ENCODE data around the gene HMGCL.

The HMGCL gene

DNA sequence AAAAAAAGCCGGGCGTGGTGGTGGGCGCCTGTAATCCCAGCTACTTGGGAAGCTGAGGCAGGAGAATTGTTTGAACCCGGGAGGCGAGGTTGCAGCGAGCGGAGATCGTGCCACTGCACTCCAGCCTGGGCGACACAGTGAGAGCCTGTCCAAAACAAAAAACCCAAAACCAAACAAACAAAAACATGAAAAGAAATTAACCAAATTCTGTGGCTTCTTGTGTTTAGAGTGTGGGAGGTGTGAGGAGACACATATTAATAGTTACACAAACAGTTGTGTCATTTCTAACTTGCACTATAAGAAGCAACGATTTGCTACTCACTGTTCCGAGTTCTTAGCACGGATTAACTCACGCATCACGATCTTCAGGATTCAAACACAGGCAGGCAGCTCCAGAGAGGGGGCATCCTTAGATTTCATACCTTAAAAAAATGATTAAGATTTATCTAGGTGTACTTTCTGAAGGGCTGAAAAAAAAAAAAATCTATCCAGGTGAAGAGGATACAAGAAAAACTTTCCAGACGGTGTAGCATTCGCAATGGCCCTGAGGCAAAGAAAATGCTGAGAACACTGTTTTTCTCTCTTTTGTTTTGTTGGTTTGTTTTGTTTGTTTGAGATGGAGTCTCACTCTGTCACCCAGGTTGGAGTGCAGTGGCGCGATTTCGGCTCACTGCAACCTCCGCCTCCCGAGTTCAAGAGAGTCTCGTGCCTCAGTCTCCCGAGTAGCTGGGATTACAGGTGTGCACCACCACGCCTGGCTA, 713 bp upstream of the HMGCL start:
- TF ChIP-seq, protein P1, sequence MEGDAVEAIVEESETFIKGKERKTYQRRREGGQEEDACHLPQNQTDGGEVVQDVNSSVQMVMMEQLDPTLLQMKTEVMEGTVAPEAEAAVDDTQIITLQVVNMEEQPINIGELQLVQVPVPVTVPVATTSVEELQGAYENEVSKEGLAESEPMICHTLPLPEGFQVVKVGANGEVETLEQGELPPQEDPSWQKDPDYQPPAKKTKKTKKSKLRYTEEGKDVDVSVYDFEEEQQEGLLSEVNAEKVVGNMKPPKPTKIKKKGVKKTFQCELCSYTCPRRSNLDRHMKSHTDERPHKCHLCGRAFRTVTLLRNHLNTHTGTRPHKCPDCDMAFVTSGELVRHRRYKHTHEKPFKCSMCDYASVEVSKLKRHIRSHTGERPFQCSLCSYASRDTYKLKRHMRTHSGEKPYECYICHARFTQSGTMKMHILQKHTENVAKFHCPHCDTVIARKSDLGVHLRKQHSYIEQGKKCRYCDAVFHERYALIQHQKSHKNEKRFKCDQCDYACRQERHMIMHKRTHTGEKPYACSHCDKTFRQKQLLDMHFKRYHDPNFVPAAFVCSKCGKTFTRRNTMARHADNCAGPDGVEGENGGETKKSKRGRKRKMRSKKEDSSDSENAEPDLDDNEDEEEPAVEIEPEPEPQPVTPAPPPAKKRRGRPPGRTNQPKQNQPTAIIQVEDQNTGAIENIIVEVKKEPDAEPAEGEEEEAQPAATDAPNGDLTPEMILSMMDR (IDR thresholded peaks at IDR 0.05; ENCODE audit: borderline replicate concordance, insufficient read depth, low read depth, low read length): no peak
- H3K4me3 ChIP-seq (ENCODE audit: low read depth, low read length): peak overlapping the region; percentile 89

DNA sequence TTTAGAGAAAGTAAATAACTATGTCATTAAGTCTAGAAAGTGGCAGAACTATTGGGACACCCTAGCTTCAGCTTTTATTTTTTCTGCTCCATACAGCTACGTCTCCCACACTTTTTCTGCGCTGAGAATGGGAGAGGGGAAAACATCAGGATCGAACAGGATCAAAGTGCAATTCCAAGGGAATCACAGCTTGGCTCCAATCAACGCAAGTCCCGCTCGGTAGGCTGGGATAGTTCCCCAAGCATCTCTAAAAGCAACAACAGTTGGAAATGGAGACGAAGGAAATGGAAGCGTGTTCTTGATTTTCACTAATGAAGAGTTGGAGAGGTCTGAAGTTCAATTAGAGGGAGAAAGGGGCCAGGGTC, 536 bp downstream of the HMGCL start:
- TF ChIP-seq, protein P1 (IDR thresholded peaks at IDR 0.05; ENCODE audit: borderline replicate concordance, insufficient read depth, low read depth, low read length): no peak
- peak overlapping the region; percentile 89 for H3K4me3 ChIP-seq (ENCODE audit: low read depth, low read length)

DNA sequence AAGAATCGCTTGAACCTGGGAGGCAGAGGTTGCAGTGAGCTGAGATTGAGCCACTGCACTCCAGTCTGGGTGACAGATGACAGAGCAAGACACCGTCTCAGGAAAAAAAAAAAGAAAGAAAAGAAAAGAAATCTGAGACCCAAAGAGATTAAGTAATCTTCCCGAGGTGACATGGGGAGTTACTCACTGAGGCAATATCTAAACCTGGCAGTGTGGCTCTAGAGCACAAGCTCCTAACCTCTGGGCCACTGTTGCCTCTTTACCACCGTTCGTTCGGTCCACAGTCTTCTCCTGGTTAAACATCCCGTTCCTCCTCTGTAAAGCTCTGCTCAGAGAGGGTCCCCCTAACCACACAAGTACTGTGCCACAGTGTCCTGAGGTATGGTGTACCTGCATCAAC, 1.5 kb downstream of the HMGCL start:
- TF ChIP-seq, protein P1 (IDR thresholded peaks at IDR 0.05; ENCODE audit: borderline replicate concordance, insufficient read depth, low read depth, low read length): no peak
- no peak overlapping the region for H3K4me3 ChIP-seq (ENCODE audit: low read depth, low read length)

DNA sequence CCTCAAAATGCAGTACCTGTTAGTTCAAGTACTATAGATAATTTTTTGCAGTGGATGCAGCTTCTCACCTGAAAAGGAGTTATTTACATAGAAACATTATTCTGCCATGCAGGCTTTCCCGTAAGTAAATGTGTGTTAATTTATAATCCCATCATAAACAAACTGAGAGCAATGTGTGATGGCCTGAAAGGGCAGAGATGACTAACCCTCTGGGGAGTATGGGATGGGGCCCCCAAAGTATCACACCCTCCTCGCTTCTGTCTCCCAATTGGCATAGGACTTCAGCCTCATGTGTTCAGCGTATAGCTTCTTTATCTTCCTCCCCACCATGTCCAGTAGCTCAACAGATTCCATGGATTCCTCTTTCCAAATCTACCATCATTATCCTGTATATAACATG, 7.6 kb downstream of the HMGCL start:
- H3K4me3 ChIP-seq (ENCODE audit: low read depth, low read length): no peak overlapping the region
- TF ChIP-seq, protein P1 (IDR thresholded peaks at IDR 0.05; ENCODE audit: borderline replicate concordance, insufficient read depth, low read depth, low read length): no peak

DNA sequence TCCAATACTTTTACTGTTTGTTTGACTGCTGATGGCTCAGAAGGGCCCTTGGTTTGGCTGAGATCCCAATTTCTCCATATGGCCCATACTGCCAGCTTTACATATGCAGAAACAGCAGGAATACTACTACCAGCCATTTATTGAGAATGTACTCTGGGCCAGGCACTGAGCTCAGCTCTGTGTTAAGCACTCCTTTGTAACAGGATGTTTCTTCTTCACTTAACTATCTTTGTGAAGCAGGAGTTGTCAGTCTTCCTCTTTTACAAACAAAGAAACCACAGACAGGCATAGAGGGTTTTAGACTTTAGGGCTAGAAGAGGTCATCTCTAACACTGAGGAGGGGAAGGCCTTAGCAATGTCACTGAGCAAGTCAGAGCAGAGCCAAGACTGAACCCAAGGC, 8.3 kb downstream of the HMGCL start:
- TF ChIP-seq, protein P1 (IDR thresholded peaks at IDR 0.05; ENCODE audit: borderline replicate concordance, insufficient read depth, low read depth, low read length): no peak
- H3K4me3 ChIP-seq (ENCODE audit: low read depth, low read length): no peak overlapping the region

DNA sequence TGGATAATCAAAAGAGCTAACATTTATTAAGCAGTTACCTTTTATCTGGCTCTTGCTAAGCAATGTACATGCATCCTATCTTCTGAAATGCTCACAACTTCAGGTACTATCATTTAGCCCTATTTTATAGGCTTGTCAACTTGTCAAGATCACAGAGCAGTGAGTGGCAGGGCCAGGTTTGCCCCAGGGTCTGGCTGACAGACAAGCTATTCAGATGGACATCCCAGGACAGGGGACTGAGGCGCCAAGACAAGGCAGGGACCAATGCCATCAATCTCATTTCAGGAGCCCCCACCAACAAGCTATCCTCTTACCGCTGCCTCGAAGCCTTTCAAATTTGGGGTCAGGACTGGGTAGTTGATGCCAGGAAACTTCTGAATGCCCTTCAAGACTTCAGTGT, 8.9 kb downstream of the HMGCL start:
- TF ChIP-seq, protein P1 (IDR thresholded peaks at IDR 0.05; ENCODE audit: borderline replicate concordance, insufficient read depth, low read depth, low read length): no peak

DNA sequence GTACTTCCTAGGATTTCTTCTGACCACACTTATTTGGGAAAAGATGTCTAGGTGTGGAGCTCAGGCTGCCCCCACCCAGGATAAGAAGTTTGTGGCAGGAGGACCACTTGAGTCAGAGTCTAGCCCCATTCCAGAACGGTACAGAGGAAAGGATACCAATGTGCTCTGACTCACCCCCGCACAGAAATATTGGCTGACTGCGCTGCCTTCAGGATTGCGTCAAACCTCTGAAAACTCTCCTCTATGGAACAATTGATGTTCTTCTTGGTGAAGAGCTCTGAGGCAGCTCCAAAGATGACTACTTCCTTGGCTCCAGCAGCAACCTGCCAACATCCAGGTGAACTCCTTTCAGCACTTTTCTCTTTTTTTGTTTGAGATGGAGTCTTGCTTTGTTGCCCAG, 11.2 kb downstream of the HMGCL start:
- TF ChIP-seq, protein P1 (IDR thresholded peaks at IDR 0.05; ENCODE audit: borderline replicate concordance, insufficient read depth, low read depth, low read length): no peak
- H3K4me3 ChIP-seq (ENCODE audit: low read depth, low read length): no peak overlapping the region

More for the DNA sequence above, 8.9 kb downstream of the HMGCL start:
- no peak overlapping the region for H3K4me3 ChIP-seq (ENCODE audit: low read depth, low read length)

Data from GM12875 (cell line).